ENCODE results near the gene PFDN4. TPM values are rescaled to one million over a fixed set of nuclear protein-coding genes. Genes with fewer than 3 reads are reported as not detected.

The PFDN4 gene
- total and polyA plus RNA-seq, 2 donors (not counting 1 experiment from before 2014, with no cell fraction given), result 9.1 to 16.8 TPM

DNA sequence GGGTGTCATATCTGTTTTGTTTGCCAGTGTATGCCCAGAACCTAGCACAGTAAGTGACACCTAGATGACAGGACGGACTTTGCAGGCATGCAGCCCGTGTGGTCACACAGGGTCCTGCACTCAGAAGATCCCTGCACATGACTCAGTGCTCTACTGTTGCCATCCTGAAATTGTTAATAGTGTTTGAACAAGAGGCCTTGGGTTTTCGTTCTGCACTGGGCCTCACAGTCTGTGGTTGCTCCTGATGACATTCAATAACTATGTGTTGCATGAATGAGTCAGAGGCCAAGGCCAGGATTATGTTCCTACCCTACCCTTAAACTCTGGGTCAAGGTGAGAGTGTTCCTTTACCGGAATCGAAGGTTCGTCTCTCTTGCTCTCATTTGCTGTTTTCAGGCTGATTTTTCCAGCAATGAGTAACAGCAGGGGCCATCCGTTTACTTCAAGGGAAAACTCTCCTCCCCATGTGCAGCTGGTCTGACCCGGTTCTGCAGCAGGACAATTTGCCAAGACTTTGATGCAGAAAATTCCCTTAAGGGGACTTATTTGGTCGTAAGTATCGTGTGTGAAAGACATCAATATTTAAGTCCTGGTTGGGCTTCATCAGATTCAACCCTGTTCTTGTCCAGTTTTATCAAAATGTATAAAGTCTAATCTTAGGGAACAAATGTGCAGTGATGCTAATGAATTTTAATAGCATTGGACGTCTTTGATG is 13.0 kb upstream of the PFDN4 start:
- Histone ChIP-seq H3K9me3 (ENCODE audit: control extremely low read depth in 1 of 3, control insufficient read depth in 2 of 3, insufficient read depth in 1 of 3, low read length in 2 of 3) (no peaks in the 10 kb centered on the region), H3K27me3 (replicated peaks in 1 of 4; ENCODE audit: control extremely low read depth in 1 of 4, control insufficient read depth in 3 of 4, insufficient read depth in 4 of 4, low read length in 3 of 4) (no peaks in the 10 kb centered on the region), H3K36me3 (replicated peaks in 1 of 2; ENCODE audit: control extremely low read depth in 1 of 2, control insufficient read depth in 1 of 2, extremely low read depth in 1 of 2, insufficient read depth in 2 of 2, low read length in 1 of 2) (no peaks in the 10 kb centered on the region), H3K4me2 (replicated peaks; ENCODE audit: low read depth, low read length, poor library complexity, severe bottlenecking) (no peak overlapping the region), H3K27ac (ENCODE audit: low read length in 2 of 2) (no peak overlapping the region), H3K4me1 (ENCODE audit: control insufficient read depth in 2 of 2, insufficient read depth in 2 of 2, low read length in 2 of 2) (peaks cover 0 to 8% of the 10 kb centered on the region in 2 donors), H3K4me3 (ENCODE audit: control extremely low read depth in 1 of 5, extremely low read depth in 1 of 5, insufficient read depth in 1 of 5, low read depth in 2 of 5, low read length in 4 of 5) (no peak overlapping the region), H3K9ac (ENCODE audit: low read length) (no peak overlapping the region), H3K79me2 (ENCODE audit: control insufficient read depth, insufficient read depth, low read length) (no peaks in the 10 kb centered on the region), H2AFZ (ENCODE audit: insufficient read depth, low read depth, low read length, poor library complexity, severe bottlenecking) (no peak overlapping the region), H4K20me1 (ENCODE audit: control insufficient read depth, insufficient read depth, low read length, poor library complexity, severe bottlenecking) (no peaks in the 10 kb centered on the region)
- WGBS (ENCODE audit: insufficient coverage), result 89% methylated on average over 7 of the region's 11 CpGs
- TF ChIP-seq, protein P1, sequence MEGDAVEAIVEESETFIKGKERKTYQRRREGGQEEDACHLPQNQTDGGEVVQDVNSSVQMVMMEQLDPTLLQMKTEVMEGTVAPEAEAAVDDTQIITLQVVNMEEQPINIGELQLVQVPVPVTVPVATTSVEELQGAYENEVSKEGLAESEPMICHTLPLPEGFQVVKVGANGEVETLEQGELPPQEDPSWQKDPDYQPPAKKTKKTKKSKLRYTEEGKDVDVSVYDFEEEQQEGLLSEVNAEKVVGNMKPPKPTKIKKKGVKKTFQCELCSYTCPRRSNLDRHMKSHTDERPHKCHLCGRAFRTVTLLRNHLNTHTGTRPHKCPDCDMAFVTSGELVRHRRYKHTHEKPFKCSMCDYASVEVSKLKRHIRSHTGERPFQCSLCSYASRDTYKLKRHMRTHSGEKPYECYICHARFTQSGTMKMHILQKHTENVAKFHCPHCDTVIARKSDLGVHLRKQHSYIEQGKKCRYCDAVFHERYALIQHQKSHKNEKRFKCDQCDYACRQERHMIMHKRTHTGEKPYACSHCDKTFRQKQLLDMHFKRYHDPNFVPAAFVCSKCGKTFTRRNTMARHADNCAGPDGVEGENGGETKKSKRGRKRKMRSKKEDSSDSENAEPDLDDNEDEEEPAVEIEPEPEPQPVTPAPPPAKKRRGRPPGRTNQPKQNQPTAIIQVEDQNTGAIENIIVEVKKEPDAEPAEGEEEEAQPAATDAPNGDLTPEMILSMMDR (IDR thresholded peaks at IDR 0.05), result no peak
- no peak for TF ChIP-seq EZH2 (IDR thresholded peaks at IDR 0.05; ENCODE audit: borderline replicate concordance, insufficient read depth, low read depth, low read length, poor library complexity, severe bottlenecking)
- no peak for ATAC-seq (ENCODE audit: low read depth)
- no peak overlapping the region for H3K4me3 Mint-ChIP-seq
- no peak overlapping the region for H3K27ac Mint-ChIP-seq
- POLR2A ChIA-PET, result no interaction called here
- H3K9me3 Mint-ChIP-seq (ENCODE audit: insufficient read depth), result no peaks in the 10 kb centered on the region
- H3K27me3 Mint-ChIP-seq, result peaks cover 14% of the 10 kb centered on the region
- no peak for DNase-seq
- H3K4me1 Mint-ChIP-seq, result peaks cover 10% of the 10 kb centered on the region
- intact Hi-C loops (cut with micrococcal nuclease), result loop anchor here (5.0 kb wide), 1 partner anchor 452 kb away; no protein-coding TSS in a partner anchor
- CTCF ChIA-PET, result interaction anchor here (1.2 kb wide), 1 partner anchor 14 kb away, joined by 4 read pairs; no protein-coding TSS in a partner anchor
